Epithelial cell of prostate (primary cell): ENCODE results near the gene ARL6IP5.

Experiments
- DNase-seq: peaks from one replicate; pipeline ENCODE4 v3.0.0-alpha.2; 2011; ENCODE audit warnings: low read depth, low spot score
- H3K27ac ChIP-seq: fragments of 450-650 bp; 2 replicates; pipeline ENCODE4 v1.5.1; 2017; ENCODE audit warnings: mild to moderate bottlenecking

Gene ARL6IP5

DNA sequence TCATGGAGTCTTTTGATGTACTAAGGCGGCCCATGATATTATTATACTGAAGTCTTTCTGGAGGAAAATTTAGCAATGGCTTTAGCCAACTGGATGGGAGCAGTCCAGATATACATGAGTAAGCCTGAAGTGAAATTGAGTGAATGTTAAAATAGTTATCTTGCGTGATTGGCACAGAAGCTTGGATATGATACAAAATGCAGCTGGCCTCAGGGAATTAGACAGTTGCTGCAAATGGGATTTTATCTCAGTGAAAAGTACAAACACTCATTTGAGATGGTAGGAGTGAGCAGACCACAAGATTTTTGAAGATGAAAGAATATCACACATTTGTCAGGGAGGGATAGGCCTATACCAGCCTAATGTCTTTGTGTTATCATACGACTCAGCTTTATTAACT is 28.8 kb downstream of the ARL6IP5 start:
- no peak for DNase-seq
- H3K27ac ChIP-seq, result no peak overlapping the region

DNA sequence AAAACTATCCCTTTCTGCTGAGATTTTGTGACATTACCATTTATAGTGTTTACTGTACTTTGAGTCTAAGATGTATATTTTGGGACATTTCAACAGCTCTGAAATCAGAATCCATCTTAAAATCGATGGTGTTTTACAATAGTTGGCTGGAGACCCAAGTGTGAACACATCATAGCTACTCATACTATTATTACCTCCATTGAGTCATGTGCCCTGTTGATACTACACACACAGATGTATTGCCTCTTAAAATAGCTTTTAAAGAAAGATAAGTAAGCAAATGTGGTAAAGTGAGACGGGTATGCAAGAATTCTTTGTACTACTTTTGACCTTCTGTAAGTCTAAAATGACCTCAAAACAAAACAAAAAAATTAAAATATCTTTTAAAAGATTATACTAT is 31.0 kb downstream of the ARL6IP5 start:
- H3K27ac ChIP-seq, result no peak overlapping the region
- no peak for DNase-seq

DNA sequence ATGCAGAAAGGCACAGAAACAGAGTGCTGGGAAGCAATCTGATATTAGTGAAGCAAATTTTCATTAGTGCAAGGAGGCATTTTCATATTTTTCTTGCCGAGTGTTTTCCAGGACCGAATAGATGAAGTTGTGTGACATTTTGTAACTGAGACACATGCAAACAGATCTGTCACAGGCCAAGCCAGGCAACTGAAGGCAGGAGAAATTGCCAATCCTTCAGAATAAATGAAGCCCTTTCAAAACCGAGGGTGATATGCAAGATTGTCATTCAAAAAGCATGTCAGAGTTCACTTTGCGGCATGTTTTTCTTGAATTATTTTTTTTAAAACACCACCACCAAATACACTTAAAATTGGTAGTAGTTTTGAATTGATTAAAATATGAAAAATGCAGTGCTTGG is 31.4 kb downstream of the ARL6IP5 start:
- no peak for DNase-seq
- peak overlapping the region; percentile 19 for H3K27ac ChIP-seq

DNA sequence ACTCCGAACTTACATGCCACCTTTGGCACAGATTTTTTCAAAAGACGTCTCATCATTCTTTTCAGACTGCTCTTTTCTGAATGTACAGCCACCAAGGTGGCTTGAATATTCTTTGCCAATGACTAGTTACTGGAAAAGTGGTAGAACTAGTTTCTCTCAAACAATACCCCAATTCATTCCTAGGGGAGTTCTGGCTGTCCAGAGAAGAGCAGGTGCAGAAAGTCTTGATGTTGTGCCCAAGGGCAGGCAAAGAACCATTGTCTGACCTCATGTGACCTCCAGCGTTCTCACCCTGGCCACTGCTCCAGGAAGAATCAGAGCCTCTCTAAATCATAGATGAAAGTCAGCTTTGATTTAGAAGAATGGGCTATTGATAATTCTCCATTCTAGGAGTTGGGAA is 32.2 kb downstream of the ARL6IP5 start:
- peak overlapping the region; percentile 19 for H3K27ac ChIP-seq
- no peak for DNase-seq

DNA sequence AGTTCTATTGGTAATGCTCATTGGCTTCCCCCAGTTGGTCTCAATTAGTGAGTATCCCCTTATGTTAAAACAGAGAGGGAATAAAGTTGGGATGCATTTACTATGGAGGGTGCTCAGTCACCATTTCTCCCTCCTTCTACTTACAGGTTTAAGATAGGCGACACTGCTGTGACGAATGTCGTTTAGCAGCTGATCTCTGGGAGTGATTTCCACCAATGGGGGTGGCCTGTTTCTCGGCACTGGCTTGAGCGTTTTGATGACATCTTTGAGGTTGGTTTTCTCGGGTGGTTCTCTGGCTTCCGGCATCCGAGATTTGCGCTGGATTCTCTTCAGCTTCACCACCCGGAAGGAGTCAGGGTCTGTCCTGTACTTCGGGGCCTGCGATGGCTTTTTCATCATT is 33.8 kb downstream of the ARL6IP5 start:
- DNase-seq, result no peak
- H3K27ac ChIP-seq, result no peak overlapping the region

DNA sequence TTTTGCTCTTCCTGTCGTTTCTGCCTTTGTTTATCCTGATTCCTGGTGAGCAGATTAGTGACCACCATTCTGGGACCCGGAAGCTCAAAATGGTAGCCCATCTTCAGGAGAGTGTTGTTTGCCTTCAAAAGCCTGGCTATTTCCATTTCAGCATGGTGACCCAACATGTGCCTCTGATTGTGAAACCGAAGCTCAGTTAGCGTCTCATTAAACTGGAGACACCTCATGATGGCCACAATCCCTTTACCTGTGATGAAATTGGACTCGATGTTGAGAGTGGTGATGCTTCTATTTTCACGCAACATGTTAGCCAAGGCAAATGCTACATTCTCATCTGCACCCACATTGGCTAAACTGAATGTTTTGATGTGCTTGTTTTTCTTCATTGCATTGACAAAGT is 34.4 kb downstream of the ARL6IP5 start:
- H3K27ac ChIP-seq, result no peak overlapping the region
- DNase-seq, result no peak

DNA sequence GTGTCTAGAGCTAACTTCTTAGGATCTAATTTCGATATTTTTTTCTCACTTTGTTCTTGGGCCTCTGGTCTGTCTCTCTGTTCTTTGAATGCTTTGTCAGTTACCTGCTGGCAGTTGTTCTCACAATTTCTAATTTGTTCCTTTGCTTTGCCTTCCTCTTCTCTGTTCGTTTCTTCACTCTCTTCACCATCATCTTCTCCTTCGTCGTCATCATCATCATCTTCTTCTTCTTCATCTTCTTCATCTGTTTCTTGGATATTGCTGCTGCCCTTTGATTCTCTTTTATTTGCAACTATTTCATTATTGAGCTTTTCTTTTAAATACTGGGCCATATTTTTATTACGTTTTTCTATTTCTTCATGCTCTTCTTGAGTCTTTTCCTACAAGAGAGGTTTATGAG is 34.9 kb downstream of the ARL6IP5 start:
- no peak for DNase-seq
- H3K27ac ChIP-seq, result no peak overlapping the region

DNA sequence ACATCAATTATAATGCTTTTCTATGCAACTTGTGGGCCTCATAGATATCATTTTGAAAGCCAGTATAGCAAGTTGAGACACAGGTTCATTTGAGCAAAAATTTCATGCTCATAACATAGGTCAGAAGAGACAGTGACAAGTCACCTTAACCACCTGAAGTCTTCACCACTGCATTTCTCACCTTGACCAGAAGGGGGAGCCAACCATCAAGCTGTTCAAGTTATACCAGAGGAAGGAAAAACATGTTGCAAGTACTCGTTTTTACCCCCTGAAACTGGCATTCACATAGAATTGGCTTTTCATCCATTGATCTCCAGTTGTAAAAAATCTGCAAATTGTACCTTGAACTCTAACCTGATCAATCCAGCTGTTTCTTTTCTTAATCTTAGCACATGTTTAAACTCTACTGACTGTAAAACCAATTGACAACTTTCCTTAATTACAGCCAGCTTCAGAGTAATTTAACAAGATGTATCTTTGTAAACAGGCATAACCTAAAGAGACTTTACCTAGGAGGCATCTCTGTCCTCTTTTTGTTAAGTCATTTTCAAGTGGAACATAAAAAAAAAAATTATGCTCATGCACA is 36.2 kb downstream of the ARL6IP5 start:
- H3K27ac ChIP-seq, result no peak overlapping the region

DNA sequence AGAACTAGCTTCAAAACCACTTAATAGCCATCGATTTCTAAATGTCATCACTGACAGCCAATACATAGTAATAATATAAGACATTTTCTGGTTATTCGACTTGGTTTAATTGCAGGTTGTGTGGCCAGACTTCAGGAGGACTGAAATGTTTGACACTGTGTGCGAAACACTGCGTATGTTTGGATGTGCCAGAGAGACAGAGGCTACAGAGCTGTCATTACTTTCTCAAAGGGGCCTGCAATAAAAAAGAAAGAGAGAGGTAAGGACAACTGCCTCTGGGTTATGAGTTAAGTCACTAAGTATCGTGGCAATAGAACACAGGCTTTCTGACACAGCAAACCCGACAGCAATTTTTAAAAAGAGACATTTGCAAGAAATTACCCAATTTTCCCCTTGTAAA is 36.8 kb downstream of the ARL6IP5 start:
- DNase-seq, result no peak
- no peak overlapping the region for H3K27ac ChIP-seq

More for the DNA sequence above, 36.2 kb downstream of the ARL6IP5 start:
- no peak for DNase-seq

DNA sequence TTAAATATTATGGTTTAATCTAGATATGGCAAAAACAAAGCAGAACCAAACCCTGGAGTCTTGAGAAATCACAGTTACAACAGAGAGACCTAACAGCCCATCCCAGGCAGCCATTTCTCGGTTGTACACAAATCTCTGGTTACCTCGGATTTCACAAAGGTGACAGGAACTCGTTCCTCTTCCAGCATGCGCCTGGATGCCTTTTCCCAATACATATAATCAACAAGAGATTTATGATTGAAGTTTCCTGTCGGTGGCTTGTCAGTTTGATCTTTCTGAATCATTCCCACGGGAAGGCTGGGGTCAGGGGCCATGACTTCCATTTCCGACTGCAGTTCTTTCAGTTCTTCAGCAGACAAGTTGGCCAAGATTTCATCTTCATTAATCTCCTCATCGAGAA is 37.2 kb downstream of the ARL6IP5 start:
- no peak for DNase-seq
- H3K27ac ChIP-seq, result no peak overlapping the region

DNA sequence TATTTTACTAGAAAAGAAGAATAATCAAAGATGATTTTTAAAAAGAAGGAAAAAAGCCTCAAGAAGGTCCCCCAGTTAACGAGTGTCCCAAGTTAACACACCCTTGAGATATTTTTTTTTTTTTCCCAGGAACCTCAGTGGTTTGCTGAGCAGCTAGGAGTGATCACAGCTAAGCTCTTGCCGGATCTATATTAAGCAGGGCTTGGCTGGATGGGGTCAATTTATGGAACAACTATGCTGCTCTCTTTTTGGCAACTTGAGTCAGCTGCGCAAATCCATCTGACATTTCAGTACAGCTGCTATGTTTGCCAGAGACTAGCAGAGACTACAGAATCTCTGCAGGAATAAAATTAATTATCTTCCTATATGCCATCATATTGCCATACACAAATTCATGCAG is 37.7 kb downstream of the ARL6IP5 start, which contains the start of gene LMOD3:
Gene LMOD3 (minus strand): TSS at position 193 of the 400 bp plus-strand sequence. CDS start 209 bp downstream, outside the sequence.
- no peak within 1 kb of the TSS for H3K27ac ChIP-seq
- no peak for DNase-seq

DNA sequence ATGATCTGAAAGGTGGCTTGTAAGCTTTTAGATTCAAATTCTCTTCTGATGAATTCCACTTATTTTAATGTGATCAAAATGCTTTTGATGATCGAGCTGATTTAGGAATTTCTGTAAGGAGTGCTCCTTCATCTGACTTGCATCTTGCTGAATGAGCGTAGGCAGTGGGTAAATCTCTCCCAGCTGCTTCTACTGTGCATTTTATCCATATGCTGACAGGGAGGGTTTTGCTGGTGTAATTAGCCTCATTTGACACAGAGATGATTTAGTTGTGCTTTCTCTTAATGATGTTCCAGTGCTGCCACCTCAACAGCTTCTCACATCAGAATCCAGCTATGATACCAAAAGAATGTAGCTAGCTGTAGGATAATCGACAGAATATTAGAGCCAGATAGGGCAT is 41.5 kb downstream of the ARL6IP5 start:
- no peak overlapping the region for H3K27ac ChIP-seq
- DNase-seq, result no peak

DNA sequence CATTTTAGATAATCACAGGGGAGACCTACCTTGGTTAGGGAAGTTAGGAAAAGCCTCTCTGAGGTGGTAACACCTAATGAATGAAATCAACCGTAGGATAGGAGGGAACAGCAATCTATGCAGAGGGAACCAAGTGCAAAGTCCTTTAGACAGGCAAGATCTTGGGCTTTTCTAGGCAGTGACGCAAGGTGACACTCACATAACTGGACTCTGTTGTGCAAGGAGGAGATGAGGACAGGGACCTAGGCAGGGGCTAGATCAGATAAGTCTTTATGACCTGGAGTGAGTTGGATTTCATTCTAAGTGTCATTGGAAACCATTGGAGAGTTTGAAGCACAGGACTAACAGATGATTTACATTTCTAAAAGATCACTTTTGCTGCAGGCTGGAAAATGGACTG is 42.3 kb downstream of the ARL6IP5 start:
- no peak overlapping the region for H3K27ac ChIP-seq
- no peak for DNase-seq

DNA sequence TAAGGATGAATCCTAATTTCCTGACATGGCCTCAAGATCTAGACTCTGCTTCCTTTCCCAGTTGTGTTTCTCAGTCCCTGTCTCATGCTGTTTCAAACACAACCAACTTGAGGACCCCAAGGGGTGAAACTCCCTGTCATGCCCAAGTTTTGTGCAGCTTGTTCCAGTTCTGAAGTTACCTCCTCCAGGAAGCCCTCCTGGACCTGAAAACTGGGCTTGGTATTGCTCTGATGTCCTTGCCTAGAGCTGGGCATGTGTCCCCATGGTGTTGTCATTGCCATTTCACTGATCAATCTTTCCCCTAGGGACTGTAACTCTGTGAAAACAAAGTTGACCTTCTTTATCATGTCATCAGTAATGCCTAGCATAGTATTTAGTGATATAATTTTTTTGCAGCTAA is 43.8 kb downstream of the ARL6IP5 start:
- DNase-seq, result no peak
- no peak overlapping the region for H3K27ac ChIP-seq

DNA sequence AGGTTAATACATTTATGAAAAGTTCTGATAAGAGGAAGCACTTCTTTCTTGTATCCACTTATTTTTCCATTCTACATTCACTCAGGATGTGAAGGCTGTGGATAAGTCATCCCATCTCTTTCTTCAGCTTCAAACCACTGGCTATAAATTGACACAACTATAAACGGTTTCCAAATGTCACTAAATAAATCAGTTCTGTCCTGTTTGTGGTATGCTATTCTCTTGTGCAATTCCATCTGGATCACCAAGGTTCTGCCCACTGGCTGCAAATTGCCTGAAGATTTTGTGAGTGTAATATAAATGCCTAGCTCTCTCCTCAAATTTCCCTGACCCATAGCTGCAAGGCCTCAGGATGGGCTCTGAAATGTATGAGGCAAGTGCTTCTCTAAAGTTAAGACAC is 44.8 kb downstream of the ARL6IP5 start:
- no peak overlapping the region for H3K27ac ChIP-seq
- no peak for DNase-seq

DNA sequence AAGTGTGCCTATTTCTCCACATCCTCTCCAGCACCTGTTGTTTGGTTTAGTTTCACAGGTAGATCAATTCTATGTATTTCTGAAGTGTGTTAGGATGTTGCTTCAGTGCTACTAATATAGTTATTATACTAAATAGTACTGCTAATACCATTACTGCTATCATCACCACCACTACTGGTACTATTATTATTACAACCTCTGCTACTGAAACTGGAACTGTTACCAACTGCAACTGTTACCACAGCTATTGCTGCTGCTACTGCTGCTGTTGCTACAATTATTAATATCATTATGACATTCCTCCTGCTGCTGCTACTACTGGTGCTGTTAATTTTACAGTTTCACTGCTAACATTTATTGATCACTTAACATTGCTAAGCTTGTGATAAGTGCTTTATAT is 46.0 kb downstream of the ARL6IP5 start:
- no peak overlapping the region for H3K27ac ChIP-seq
- no peak for DNase-seq

DNA sequence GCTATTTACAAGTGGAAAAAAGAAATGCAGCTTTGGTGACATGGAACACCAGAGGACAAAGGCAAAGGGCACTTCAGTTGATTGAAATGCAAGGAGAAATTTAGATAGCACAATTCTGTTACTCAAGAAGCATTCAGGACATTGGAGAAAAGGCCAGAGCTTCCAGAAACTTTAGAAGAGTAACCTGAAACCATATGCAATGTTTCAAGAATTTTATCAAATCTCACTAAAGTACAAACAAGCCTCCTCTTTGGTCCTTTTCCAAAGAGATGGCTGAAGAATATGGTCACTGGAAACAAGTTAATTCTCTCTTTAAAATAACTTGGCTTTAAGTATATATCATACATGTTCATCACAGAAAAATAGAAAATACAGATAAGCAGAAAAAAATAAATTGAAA is 52.3 kb downstream of the ARL6IP5 start:
- DNase-seq, result no peak
- no peak overlapping the region for H3K27ac ChIP-seq

DNA sequence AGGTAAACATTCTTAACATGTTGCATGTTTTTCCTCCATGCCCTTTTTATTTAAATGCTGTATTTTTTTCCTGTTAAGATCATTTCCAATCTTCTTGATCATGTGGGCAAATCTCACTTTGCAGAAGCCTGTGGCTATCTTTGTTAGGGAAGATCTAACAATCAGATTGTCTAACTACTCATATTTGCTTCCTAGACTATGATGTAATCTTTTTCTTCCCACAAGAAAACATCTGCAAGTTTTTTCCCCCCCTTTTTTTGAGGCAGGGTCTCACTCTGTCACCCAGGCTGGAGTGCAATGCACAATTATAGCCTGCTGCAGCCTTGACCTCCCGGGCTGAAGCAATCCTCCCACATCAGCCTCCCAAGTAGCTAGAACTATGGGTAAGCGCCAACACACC is 52.7 kb downstream of the ARL6IP5 start:
- no peak for DNase-seq
- no peak overlapping the region for H3K27ac ChIP-seq

DNA sequence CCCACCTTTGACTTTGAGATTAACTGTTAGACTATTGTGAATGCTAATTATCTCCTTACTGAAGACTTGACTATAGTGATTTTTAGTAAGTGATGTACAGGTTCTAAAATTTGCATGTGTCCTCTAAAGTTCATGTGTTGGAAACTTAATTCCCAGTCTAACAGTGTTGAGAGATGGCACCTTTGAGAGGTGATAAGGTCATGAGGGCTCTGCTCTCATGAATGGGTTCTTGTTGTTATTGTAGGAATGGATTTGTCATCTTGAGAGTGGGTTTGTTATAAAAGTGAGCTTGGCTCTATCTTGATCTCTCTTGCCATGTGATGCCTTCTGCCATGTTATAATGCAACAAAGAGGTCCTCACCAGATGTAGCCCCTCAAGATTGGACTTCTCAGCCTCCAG is 56.6 kb downstream of the ARL6IP5 start:
- DNase-seq, result no peak
- no peak overlapping the region for H3K27ac ChIP-seq

DNA sequence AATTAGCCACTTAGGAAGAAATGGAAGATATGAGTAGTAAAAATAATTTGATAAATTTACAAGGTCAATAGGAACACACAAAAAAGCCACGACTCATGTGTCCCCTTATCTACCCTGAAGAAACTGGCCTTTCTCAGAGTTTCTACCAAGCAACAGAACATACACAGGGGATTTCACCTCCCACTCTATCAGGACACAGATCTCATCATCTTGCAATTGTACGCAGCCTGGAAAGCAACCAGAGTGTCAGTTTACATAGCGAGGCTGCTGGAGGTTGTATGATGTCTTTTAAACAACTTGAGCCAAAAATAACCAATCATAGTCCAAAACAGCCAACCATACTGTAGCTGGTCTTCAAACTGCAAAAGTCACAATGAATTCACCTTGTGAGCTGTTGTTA is 57.4 kb downstream of the ARL6IP5 start:
- no peak for DNase-seq
- H3K27ac ChIP-seq, result no peak overlapping the region

DNA sequence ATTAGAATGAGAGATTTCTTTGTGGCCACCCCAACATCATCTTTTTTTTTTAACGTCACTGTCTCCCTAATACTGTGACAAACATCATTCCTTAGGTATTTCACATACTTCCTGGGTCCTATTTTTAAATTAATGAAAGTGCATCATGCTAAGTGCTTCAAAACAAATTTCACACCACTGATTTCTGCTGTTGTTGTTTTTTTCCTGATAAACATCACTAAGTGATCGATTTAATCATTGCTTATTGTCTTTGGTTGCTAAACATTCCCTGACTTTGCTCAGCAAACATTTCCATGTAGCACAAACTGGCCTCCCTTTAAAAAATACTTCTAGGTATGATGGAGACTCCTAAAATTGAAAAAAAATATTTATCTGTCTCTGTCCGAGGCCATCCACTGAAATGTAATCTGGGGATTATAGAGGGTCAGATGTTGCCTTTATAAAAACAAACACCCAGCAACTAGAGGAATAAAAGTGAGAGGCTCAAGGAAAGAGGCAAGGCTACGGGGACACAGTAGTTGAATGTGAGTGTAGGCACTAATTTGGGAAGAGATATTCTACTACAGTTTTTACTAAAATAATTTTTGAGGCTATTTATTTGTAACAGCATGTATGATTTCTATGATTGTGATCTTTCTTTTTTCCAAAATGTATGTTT is 58.2 kb downstream of the ARL6IP5 start:
- peak overlapping the region; percentile 48 for H3K27ac ChIP-seq
- DNase-seq, result no peak

DNA sequence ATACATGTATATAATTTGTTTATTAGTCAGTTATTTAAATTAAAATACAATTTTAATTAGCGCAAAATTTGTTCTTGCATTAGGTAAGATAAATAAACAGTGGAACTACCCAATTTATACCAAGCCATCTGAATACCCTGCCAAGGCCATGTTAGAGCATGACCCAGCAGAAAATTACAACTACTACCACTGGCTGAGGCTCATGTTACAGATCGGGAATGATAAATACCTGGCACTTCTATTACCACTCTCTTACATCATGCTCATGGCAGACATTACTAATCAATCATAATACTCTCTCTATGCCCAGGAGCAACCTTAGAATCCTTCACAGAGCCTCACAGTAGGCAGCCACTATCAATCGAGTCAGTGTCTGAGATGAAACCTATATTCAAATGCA is 58.9 kb downstream of the ARL6IP5 start:
- peak; percentile 22 for DNase-seq
- peak overlapping the region; percentile 48 for H3K27ac ChIP-seq
